K562 (cell line): ENCODE data around the gene ITGA11.

Source experiments
- ESRRA ChIP-seq: fragments of 450-650 bp; IDR thresholded peaks from 2 replicates; pipeline ENCODE4 v1.6.1; 2014; ENCODE audit warnings: low read depth, mild to moderate bottlenecking, moderate library complexity, borderline replicate concordance
- HLTF ChIP-seq: fragments of 450-650 bp; IDR thresholded peaks from 2 replicates; pipeline ENCODE4 v1.6.1; 2016
- KAT7 ChIP-seq: sonication (generic); formaldehyde crosslinking; IDR thresholded peaks from 2 replicates; pipeline ENCODE4 v1.8.0; 2022; ENCODE audit warnings: missing genetic modification reagents, mild to moderate bottlenecking, borderline replicate concordance
- PHF20 ChIP-seq: fragments of 450-650 bp; IDR thresholded peaks from 2 replicates; pipeline ENCODE4 v1.6.1; 2018; ENCODE audit not compliant: partially characterized antibody
- SLC30A9 ChIP-seq: fragments of 250-450 bp; sonication (Bioruptor Pico); IDR thresholded peaks from 2 replicates; pipeline ENCODE4 v1.8.0; 2022; ENCODE audit warnings: mild to moderate bottlenecking, moderate library complexity
- SMAD2 ChIP-seq: fragments of 150-350 bp; IDR thresholded peaks from 2 replicates; pipeline ENCODE4 v1.6.1; 2014; ENCODE audit warnings: low read depth, mild to moderate bottlenecking, low read length
- ZNF224 ChIP-seq: sonication (generic); formaldehyde crosslinking; IDR thresholded peaks from 2 replicates; pipeline ENCODE4 v1.8.0; 2022; ENCODE audit warnings: mild to moderate bottlenecking, missing genetic modification reagents
- TF ChIP-seq, protein P1 (sequence below): fragments of 450-650 bp; formaldehyde crosslinking; IDR thresholded peaks from 2 replicates; pipeline ENCODE4 v1.4.0; 2020; ENCODE audit warnings: mild to moderate bottlenecking, moderate library complexity
- TF ChIP-seq, protein P2 (sequence below), 3 experiments: IDR thresholded peaks in 2 of 3; conservative IDR thresholded peaks in 1 of 3; 2 replicates each; pipeline ENCODE4 v1.5.1; 2011 to 2012; ENCODE audit warnings: low read length in 3 of 3, mild to moderate bottlenecking in 3 of 3, control low read depth in 2 of 3, improper control_type of control experiment in 1 of 3, inconsistent platforms in 1 of 3, low read depth in 1 of 3, mixed read lengths in 1 of 3, moderate library complexity in 1 of 3; ENCODE audit not compliant: insufficient read depth in 2 of 3

DNA sequence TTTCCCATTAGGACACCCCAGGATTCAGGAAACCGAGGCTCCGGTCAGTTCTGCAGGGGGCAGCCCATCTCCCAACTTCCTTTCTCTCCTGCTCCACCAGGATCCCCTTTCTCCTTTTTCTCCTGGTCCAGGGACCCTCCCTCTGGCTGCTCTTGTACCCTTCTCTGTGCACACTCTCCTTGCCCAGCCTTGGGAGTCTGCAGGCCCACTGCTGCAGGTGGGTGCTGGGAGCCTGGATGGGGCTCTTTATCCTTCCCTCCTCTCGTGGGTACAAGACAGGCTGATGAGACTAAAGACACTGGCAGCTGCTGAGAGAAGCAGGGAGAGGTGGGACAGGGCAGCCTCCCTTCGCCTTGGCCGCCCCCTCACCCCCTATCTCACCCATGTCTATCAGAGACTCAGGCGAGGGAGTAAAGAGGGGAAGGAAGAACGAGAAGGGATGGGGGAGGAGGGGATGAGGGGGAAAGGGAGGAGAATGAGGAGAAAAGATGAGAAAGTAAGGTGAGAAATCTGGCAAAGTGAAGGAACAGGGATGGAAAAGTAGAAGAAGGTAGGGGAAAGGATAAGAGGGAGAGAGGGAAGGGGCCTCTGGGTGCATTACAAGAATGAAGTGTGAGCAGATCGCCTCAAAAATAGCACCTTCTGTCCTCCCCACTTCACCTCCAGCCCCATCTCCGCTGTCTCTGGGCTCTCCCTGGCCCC, 45.2 kb downstream of the ITGA11 start:
- TF ChIP-seq ZNF224 (CRISPR knock-in tag): no peak
- no peak for TF ChIP-seq SMAD2
- TF ChIP-seq, protein P1, sequence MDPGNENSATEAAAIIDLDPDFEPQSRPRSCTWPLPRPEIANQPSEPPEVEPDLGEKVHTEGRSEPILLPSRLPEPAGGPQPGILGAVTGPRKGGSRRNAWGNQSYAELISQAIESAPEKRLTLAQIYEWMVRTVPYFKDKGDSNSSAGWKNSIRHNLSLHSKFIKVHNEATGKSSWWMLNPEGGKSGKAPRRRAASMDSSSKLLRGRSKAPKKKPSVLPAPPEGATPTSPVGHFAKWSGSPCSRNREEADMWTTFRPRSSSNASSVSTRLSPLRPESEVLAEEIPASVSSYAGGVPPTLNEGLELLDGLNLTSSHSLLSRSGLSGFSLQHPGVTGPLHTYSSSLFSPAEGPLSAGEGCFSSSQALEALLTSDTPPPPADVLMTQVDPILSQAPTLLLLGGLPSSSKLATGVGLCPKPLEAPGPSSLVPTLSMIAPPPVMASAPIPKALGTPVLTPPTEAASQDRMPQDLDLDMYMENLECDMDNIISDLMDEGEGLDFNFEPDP (CRISPR knock-in tag): no peak
- no peak for TF ChIP-seq KAT7 (CRISPR knock-in tag)
- no peak for TF ChIP-seq SLC30A9 (CRISPR knock-in tag)
- TF ChIP-seq, protein P2, sequence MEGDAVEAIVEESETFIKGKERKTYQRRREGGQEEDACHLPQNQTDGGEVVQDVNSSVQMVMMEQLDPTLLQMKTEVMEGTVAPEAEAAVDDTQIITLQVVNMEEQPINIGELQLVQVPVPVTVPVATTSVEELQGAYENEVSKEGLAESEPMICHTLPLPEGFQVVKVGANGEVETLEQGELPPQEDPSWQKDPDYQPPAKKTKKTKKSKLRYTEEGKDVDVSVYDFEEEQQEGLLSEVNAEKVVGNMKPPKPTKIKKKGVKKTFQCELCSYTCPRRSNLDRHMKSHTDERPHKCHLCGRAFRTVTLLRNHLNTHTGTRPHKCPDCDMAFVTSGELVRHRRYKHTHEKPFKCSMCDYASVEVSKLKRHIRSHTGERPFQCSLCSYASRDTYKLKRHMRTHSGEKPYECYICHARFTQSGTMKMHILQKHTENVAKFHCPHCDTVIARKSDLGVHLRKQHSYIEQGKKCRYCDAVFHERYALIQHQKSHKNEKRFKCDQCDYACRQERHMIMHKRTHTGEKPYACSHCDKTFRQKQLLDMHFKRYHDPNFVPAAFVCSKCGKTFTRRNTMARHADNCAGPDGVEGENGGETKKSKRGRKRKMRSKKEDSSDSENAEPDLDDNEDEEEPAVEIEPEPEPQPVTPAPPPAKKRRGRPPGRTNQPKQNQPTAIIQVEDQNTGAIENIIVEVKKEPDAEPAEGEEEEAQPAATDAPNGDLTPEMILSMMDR (IDR thresholded peaks at IDR 0.05 in 2 of 3, conservative IDR thresholded peaks at IDR 0.05 in 1 of 3; ENCODE audit: insufficient read depth in 2 of 3, low read depth in 1 of 3, low read length in 3 of 3): no peak
- no peak for TF ChIP-seq PHF20
- TF ChIP-seq ESRRA: no peak
- TF ChIP-seq HLTF: no peak
